ENCODE results near the gene SURF2. TPM values are rescaled to one million over a fixed set of nuclear protein-coding genes. Genes with fewer than 3 reads are reported as not detected.

SURF2 gene
- total RNA-seq, 1 experiment from 2014 or later = 103 TPM

- Histone ChIP-seq H3K9ac (ENCODE audit: low read length) (no peak overlapping the region), H2AFZ (ENCODE audit: low read length) (no peak overlapping the region), H3K9me3 (ENCODE audit: low read length) (no peaks in the 10 kb centered on the region), H3K27me3 (ENCODE audit: low read length) (no peaks in the 10 kb centered on the region), H3F3A (ENCODE audit: low read length, unreplicated experiment) (no peaks in the 10 kb centered on the region), H3K4me3 (ENCODE audit: low read length) (no peak overlapping the region), H3K9me2 (replicated peaks; ENCODE audit: low read length) (no peaks in the 10 kb centered on the region), H3K4me1 (ENCODE audit: insufficient read depth, low read length) (peaks cover 17% of the 10 kb centered on the region), H3K27ac (ENCODE audit: low read length) (no peak overlapping the region), H3K36me3 (ENCODE audit: low read depth, low read length) (peaks cover 23% of the 10 kb centered on the region), H3K79me2 (ENCODE audit: low read length) (peaks cover 27% of the 10 kb centered on the region), H3K4me2 (ENCODE audit: low read length) (no peak overlapping the region), H4K20me1 (ENCODE audit: low read length) (no peaks in the 10 kb centered on the region)
- TF ChIP-seq EZH2phosphoT487 (IDR thresholded peaks at IDR 0.05; ENCODE audit: borderline replicate concordance, low read length) (no peak), EZH2 (IDR thresholded peaks at IDR 0.05; ENCODE audit: low read length, unreplicated experiment) (no peak), CTCF (conservative IDR thresholded peaks at IDR 0.05; ENCODE audit: low read depth, low read length) (no peak)
- no peak for DNase-seq
- ChIA-PET POLR2A (ENCODE audit: unreplicated experiment) (no interaction called here), CTCF (no interaction called here)
- no peak for ATAC-seq
- intact Hi-C loops (cut with micrococcal nuclease) = no loop called here
- BruUV-seq (replicated peaks) = no TSS peak
Measured at GRCh38 chr9:133331641-133332380, 24.5 kb upstream of the SURF2 start.

GRCh38 chr9:133332381-133332730, 24.0 kb upstream of the SURF2 start:
- Histone ChIP-seq H3K4me2 (ENCODE audit: low read length) (no peak overlapping the region), H3K79me2 (ENCODE audit: low read length) (peaks cover 27% of the 10 kb centered on the region), H3K4me3 (ENCODE audit: low read length) (no peak overlapping the region), H3K9me3 (ENCODE audit: low read length) (no peaks in the 10 kb centered on the region), H3K27me3 (ENCODE audit: low read length) (no peaks in the 10 kb centered on the region), H3K27ac (ENCODE audit: low read length) (no peak overlapping the region), H4K20me1 (ENCODE audit: low read length) (no peaks in the 10 kb centered on the region), H3K9ac (ENCODE audit: low read length) (no peak overlapping the region), H3K36me3 (ENCODE audit: low read depth, low read length) (peaks cover 23% of the 10 kb centered on the region), H3K4me1 (ENCODE audit: insufficient read depth, low read length) (peaks cover 17% of the 10 kb centered on the region), H3K9me2 (replicated peaks; ENCODE audit: low read length) (no peaks in the 10 kb centered on the region), H3F3A (ENCODE audit: low read length, unreplicated experiment) (no peaks in the 10 kb centered on the region), H2AFZ (ENCODE audit: low read length) (no peak overlapping the region)
- ChIA-PET CTCF (no interaction called here), POLR2A (ENCODE audit: unreplicated experiment) (no interaction called here)
- no TSS peak for BruUV-seq (replicated peaks)
- DNase-seq (no peak), ATAC-seq (no peak)
- TF ChIP-seq CTCF (conservative IDR thresholded peaks at IDR 0.05; ENCODE audit: low read depth, low read length) (no peak), EZH2phosphoT487 (IDR thresholded peaks at IDR 0.05; ENCODE audit: borderline replicate concordance, low read length) (no peak), EZH2 (IDR thresholded peaks at IDR 0.05; ENCODE audit: low read length, unreplicated experiment) (no peak)
- intact Hi-C loops (cut with micrococcal nuclease) = no loop called here

- no peaks in the 10 kb centered on the region for H3F3A ChIP-seq (ENCODE audit: low read length, unreplicated experiment)
- no peaks in the 10 kb centered on the region for H3K27me3 ChIP-seq (ENCODE audit: low read length)
- H3K79me2 ChIP-seq (ENCODE audit: low read length) = peaks cover 27% of the 10 kb centered on the region
- no peaks in the 10 kb centered on the region for H3K9me2 ChIP-seq (replicated peaks; ENCODE audit: low read length)
- no peak overlapping the region for H3K4me2 ChIP-seq (ENCODE audit: low read length)
- H4K20me1 ChIP-seq (ENCODE audit: low read length) = no peaks in the 10 kb centered on the region
- no peak overlapping the region for H3K4me3 ChIP-seq (ENCODE audit: low read length)
- H3K27ac ChIP-seq (ENCODE audit: low read length) = no peak overlapping the region
- POLR2A ChIA-PET (ENCODE audit: unreplicated experiment) = no interaction called here
- intact Hi-C loops (cut with micrococcal nuclease) = no loop called here
- DNase-seq (no peak), ATAC-seq (no peak)
- peaks cover 23% of the 10 kb centered on the region for H3K36me3 ChIP-seq (ENCODE audit: low read depth, low read length)
- peaks cover 17% of the 10 kb centered on the region for H3K4me1 ChIP-seq (ENCODE audit: insufficient read depth, low read length)
- TF ChIP-seq CTCF (conservative IDR thresholded peaks at IDR 0.05; ENCODE audit: low read depth, low read length) (no peak), EZH2 (IDR thresholded peaks at IDR 0.05; ENCODE audit: low read length, unreplicated experiment) (no peak), EZH2phosphoT487 (IDR thresholded peaks at IDR 0.05; ENCODE audit: borderline replicate concordance, low read length) (no peak)
- H3K9ac ChIP-seq (ENCODE audit: low read length) = no peak overlapping the region
- H3K9me3 ChIP-seq (ENCODE audit: low read length) = no peaks in the 10 kb centered on the region
- CTCF ChIA-PET = no interaction called here
- no TSS peak for BruUV-seq (replicated peaks)
- no peak overlapping the region for H2AFZ ChIP-seq (ENCODE audit: low read length)
Measured at GRCh38 chr9:133333011-133333410, 23.3 kb upstream of the SURF2 start.
